B cell (primary cell): ENCODE data around the gene TCF25. TPM values are rescaled to one million over a fixed set of nuclear protein-coding genes. Genes with fewer than 3 reads are reported as not detected.

Source experiments
- ATAC-seq: fragments of 200-7000 bp; cut with Tn5 transposase; one replicate; pipeline ENCODE4 v1.10.0; 2021; ENCODE audit warnings: low read depth, mild to moderate bottlenecking, moderate number of reproducible peaks, moderate library complexity
- CTCF ChIA-PET: fragments of 350-600 bp; sonication (Branson Sonifier 250); formaldehyde crosslinking; loops from one replicate; lab custom pipeline; 2021; ENCODE audit warnings: antibody characterized with exemption, inconsistent platforms; lab: Charles Lee
- POLR2A ChIA-PET: fragments of 350-600 bp; sonication (Branson Sonifier 250); formaldehyde crosslinking; loops from one replicate; lab custom pipeline; 2021; ENCODE audit warnings: antibody characterized with exemption; lab: Charles Lee
- DNase-seq: peaks from one replicate; pipeline ENCODE4 v3.0.0; 2013
- H2AFZ ChIP-seq: 2 replicates; pipeline ENCODE4 v1.6.1; 2012; ENCODE audit warnings: mild to moderate bottlenecking, low read depth, low read length; ENCODE audit not compliant: insufficient read depth, poor library complexity, severe bottlenecking
- H3K27ac ChIP-seq, 2 donors: 1 replicate in 1 of 2; 2 replicates in 1 of 2; pipeline ENCODE4 v1.5.1; 2012 to 2013; ENCODE audit warnings: low read length in 2 of 2, mild to moderate bottlenecking in 2 of 2, moderate library complexity in 1 of 2
- H3K27me3 ChIP-seq, 4 experiments: fragments of 200-600 bp in 1 of 4; sonication (generic) in 1 of 4; replicated peaks in 1 of 4; 1 replicate in 2 of 4; 2 replicates in 2 of 4; pipeline versions ENCODE4 v1.6.1 to v1.7.0; 2013 to 2016; ENCODE audit warnings: low read length in 3 of 4, mild to moderate bottlenecking in 2 of 4, mixed read lengths in 1 of 4, moderate library complexity in 1 of 4; ENCODE audit not compliant: insufficient read depth in 4 of 4, control insufficient read depth in 3 of 4; ENCODE audit errors: control extremely low read depth in 1 of 4
- H3K36me3 ChIP-seq, 2 experiments: replicated peaks in 1 of 2; 1 replicate in 1 of 2; 2 replicates in 1 of 2; pipeline versions ENCODE4 v1.6.1 to v1.7.1; 2013; ENCODE audit warnings: low read length in 1 of 2; ENCODE audit not compliant: insufficient read depth in 2 of 2, control insufficient read depth in 1 of 2; ENCODE audit errors: control extremely low read depth in 1 of 2, extremely low read depth in 1 of 2
- H3K4me1 ChIP-seq, 2 donors: fragments of 200-600 bp in 1 of 2; sonication (generic) in 1 of 2; 1 replicate in 1 of 2; 2 replicates in 1 of 2; pipeline versions ENCODE4 v1.5.1 to v1.6.1; 2013 to 2017; ENCODE audit warnings: low read length in 2 of 2; ENCODE audit not compliant: control insufficient read depth in 2 of 2, insufficient read depth in 2 of 2
- H3K4me2 ChIP-seq: replicated peaks from 2 replicates; pipeline ENCODE3; 2012; ENCODE audit warnings: mild to moderate bottlenecking, low read depth, low read length; ENCODE audit not compliant: poor library complexity, severe bottlenecking
- H3K4me3 ChIP-seq, 5 experiments: fragments of 200-600 bp in 1 of 5; sonication (generic) in 1 of 5; 1 replicate in 3 of 5; 2 replicates in 2 of 5; pipeline versions ENCODE4 v1.5.1 to v1.7.0; 2011 to 2016; ENCODE audit warnings: low read length in 4 of 5, mild to moderate bottlenecking in 4 of 5, low read depth in 2 of 5, control low read depth in 1 of 5, moderate library complexity in 1 of 5; ENCODE audit not compliant: insufficient read depth in 1 of 5; ENCODE audit errors: control extremely low read depth in 1 of 5, extremely low read depth in 1 of 5
- H3K79me2 ChIP-seq: fragments of 200-600 bp; sonication (generic); one replicate; pipeline ENCODE4 v1.6.0; 2016; ENCODE audit warnings: low read length; ENCODE audit not compliant: control insufficient read depth, insufficient read depth
- H3K9ac ChIP-seq: fragments of 200-600 bp; sonication (generic); 2 replicates; pipeline ENCODE4 v1.6.1; 2017; ENCODE audit warnings: mild to moderate bottlenecking, low read length, moderate library complexity
- H3K9me3 ChIP-seq, 3 donors: one replicate each; pipeline versions ENCODE4 v1.6.1 to v1.7.1; 2013; ENCODE audit warnings: low read length in 2 of 3; ENCODE audit not compliant: control insufficient read depth in 2 of 3, insufficient read depth in 1 of 3; ENCODE audit errors: control extremely low read depth in 1 of 3
- H4K20me1 ChIP-seq: 2 replicates; pipeline ENCODE4 v1.6.0; 2012; ENCODE audit warnings: mild to moderate bottlenecking, low read length; ENCODE audit not compliant: insufficient read depth, control insufficient read depth, poor library complexity, severe bottlenecking
- H3K27ac Mint-ChIP-seq: one replicate; pipeline ENCODE4 v1.8.0; 2021; ENCODE audit warnings: mixed read lengths
- H3K27me3 Mint-ChIP-seq: one replicate; pipeline ENCODE4 v1.8.0; 2021; ENCODE audit warnings: mixed read lengths
- H3K4me1 Mint-ChIP-seq: one replicate; pipeline ENCODE4 v1.8.0; 2021; ENCODE audit warnings: mixed read lengths
- H3K4me3 Mint-ChIP-seq: one replicate; pipeline ENCODE4 v1.8.0; 2021; ENCODE audit warnings: mixed read lengths
- H3K9me3 Mint-ChIP-seq: one replicate; pipeline ENCODE4 v1.8.0; 2022; ENCODE audit warnings: mixed read lengths; ENCODE audit not compliant: insufficient read depth
- EZH2 ChIP-seq: IDR thresholded peaks from 2 replicates; pipeline ENCODE4 v1.6.1; 2012; ENCODE audit warnings: borderline replicate concordance, low read depth, mild to moderate bottlenecking, moderate library complexity, low read length; ENCODE audit not compliant: insufficient read depth, poor library complexity, severe bottlenecking
- WGBS: methylation state at CpG from one replicate; pipeline ENCODE4 v1.1.5; 2013; ENCODE audit warnings: missing lambda C conversion rate; ENCODE audit not compliant: insufficient coverage; 5-methylcytosine and 5-hydroxymethylcytosine counted together
- intact Hi-C: fragments of 100-400 bp; cut with micrococcal nuclease; formaldehyde crosslinking; loops from one replicate; pipeline ENCODE4 v1.10.0; 2022
- polyA plus RNA-seq: library from polyadenylated mRNA; depleted of rRNA; stranded (reverse); fragments of >200 nt; gene quantifications from 2 replicates; pipeline ENCODE4 v1.2.3, GENCODE V29; 2012
- total RNA-seq, 2 donors: library from RNA; stranded (reverse); fragments of 120-200 nt in 1 of 2; gene quantifications; 1 replicate in 1 of 2; 2 replicates in 1 of 2; pipeline versions ENCODE4 v1.2.3 to v1.2.4, GENCODE V29; 2013 to 2022
- TF ChIP-seq, protein P1 (sequence below): fragments of 200-600 bp; IDR thresholded peaks from one replicate; pipeline ENCODE4 v1.8.0; 2022; ENCODE audit warnings: antibody characterized with exemption, mild to moderate bottlenecking

Gene TCF25
- total and polyA plus RNA-seq, 2 donors (not counting 1 experiment from before 2014, with no cell fraction given) = 200 to 444 TPM

DNA sequence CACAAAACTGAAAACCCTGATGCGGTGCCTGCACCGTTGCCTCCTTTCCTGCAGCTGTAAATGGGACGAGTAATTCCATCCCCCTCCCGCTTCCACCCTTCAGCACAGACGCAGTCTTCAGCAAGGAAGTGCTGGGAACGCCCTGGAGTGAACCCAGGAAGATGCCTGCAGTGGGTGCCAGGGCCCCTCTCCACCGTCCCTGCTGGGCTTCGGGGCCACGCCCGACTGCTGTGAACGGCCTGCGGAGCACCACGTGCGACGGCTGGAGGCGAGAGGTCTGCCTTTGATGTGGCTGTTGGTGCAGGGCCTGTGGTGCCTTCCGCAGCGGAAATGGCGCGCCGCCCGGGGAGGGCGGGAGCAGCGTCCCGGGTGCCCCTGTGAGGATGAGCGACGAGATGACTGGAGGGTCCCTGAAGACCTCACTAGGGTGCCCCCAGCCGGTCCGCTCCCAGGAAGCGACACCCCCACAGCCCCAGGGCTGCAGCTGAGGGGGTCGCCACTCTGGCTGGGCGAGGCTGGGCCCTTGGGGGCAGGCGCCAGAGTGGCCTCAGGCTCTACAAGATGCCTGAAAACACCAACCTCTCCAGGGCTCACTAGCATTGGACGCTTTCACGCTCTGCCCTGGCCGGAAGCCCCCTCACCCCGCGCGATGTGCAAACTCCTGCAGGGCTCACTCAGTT is 44.5 kb downstream of the TCF25 start:
- peak overlapping the region; percentile 81 for H3K4me3 Mint-ChIP-seq
- CTCF ChIA-PET = interaction anchor here (1.0 to 1.5 kb wide), 2 partner anchors 24 to 212 kb away, joined by 5 read pairs; no protein-coding TSS in a partner anchor
- H3K79me2 ChIP-seq = no peaks in the 10 kb centered on the region
- H3K9ac ChIP-seq = peak overlapping the region; percentile 63
- H3K4me2 ChIP-seq = peak overlapping the region; percentile 94
- H3K9me3 ChIP-seq = peaks cover 0 to 19% (median 0%) of the 10 kb centered on the region in 3 donors
- intact Hi-C loops = loop anchor here (2.0 kb wide), 2 partner anchors 35 to 55 kb away; no protein-coding TSS in a partner anchor
- H3K36me3 ChIP-seq = no peaks in the 10 kb centered on the region
- peak; percentile 77 for DNase-seq
- peaks cover 24% of the 10 kb centered on the region for H3K27me3 Mint-ChIP-seq
- POLR2A ChIA-PET = interaction anchor here (1.4 kb wide), 1 partner anchor 8 kb away, joined by 5 read pairs; no protein-coding TSS in a partner anchor
- under 1% methylated on average over 39 of the region's 39 CpGs for WGBS
- H4K20me1 ChIP-seq = no peaks in the 10 kb centered on the region
- H3K4me1 Mint-ChIP-seq = peaks cover 36% of the 10 kb centered on the region
- peak overlapping the region; percentile 61 for H3K27ac Mint-ChIP-seq
- H2AFZ ChIP-seq = peak overlapping the region; percentile 60
- peak overlapping the region; percentile 8 to 59 (median 46) for H3K4me3 ChIP-seq
- peaks cover 39 to 41% of the 10 kb centered on the region in 2 donors for H3K4me1 ChIP-seq
- H3K27me3 ChIP-seq = peaks cover 0 to 45% (median 20%) of the 10 kb centered on the region in 4 experiments
- no peak for TF ChIP-seq EZH2
- TF ChIP-seq, protein P1, sequence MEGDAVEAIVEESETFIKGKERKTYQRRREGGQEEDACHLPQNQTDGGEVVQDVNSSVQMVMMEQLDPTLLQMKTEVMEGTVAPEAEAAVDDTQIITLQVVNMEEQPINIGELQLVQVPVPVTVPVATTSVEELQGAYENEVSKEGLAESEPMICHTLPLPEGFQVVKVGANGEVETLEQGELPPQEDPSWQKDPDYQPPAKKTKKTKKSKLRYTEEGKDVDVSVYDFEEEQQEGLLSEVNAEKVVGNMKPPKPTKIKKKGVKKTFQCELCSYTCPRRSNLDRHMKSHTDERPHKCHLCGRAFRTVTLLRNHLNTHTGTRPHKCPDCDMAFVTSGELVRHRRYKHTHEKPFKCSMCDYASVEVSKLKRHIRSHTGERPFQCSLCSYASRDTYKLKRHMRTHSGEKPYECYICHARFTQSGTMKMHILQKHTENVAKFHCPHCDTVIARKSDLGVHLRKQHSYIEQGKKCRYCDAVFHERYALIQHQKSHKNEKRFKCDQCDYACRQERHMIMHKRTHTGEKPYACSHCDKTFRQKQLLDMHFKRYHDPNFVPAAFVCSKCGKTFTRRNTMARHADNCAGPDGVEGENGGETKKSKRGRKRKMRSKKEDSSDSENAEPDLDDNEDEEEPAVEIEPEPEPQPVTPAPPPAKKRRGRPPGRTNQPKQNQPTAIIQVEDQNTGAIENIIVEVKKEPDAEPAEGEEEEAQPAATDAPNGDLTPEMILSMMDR = no peak
- H3K27ac ChIP-seq = no peak overlapping the region
- H3K9me3 Mint-ChIP-seq = no peaks in the 10 kb centered on the region
- peak; percentile 80 for ATAC-seq
